ENCODE data around the gene ALPK3. TPM values are rescaled to one million over a fixed set of nuclear protein-coding genes. Genes with fewer than 3 reads are reported as not detected.

The ALPK3 gene
- total RNA-seq, 1 experiment from 2014 or later = 17.7 TPM

- Histone ChIP-seq H2AK5ac (ENCODE audit: insufficient read length, low read length) (no peak overlapping the region), H2AFZ (ENCODE audit: low read length) (no peak overlapping the region), H3K4me1 (ENCODE audit: insufficient read depth, low read length) (peaks cover 2% of the 10 kb centered on the region; the same call in 1 of the 2 replicates), H2BK5ac (ENCODE audit: insufficient read length, low read length) (no peak overlapping the region), H3T11ph (ENCODE audit: low read length) (no peak overlapping the region), H3K4me2 (ENCODE audit: insufficient read depth, insufficient read length, low read length) (no peak overlapping the region), H3K56ac (ENCODE audit: insufficient read length, low read depth, low read length) (no peak overlapping the region), H2BK20ac (ENCODE audit: low read depth, low read length, poor library complexity, severe bottlenecking) (no peak overlapping the region), H3K23ac (ENCODE audit: insufficient read length, low read depth, low read length) (no peak overlapping the region), H3K9ac (ENCODE audit: extremely low read depth, insufficient read length, low read length) (no peak overlapping the region), H2BK12ac (ENCODE audit: insufficient read length, low read depth, low read length) (no peak overlapping the region), H4K8ac (replicated peaks; ENCODE audit: insufficient read length, low read depth, low read length) (no peak overlapping the region), H3K27ac (ENCODE audit: insufficient read length, low read depth, low read length) (no peak overlapping the region), H3K18ac (ENCODE audit: insufficient read length, low read depth, low read length) (no peak overlapping the region), H3K9me3 (ENCODE audit: control insufficient read depth, low read depth, low read length) (no peaks in the 10 kb centered on the region), H3K79me1 (ENCODE audit: insufficient read depth, low read depth, low read length, poor library complexity, severe bottlenecking) (no peaks in the 10 kb centered on the region), H3K14ac (ENCODE audit: insufficient read depth, low read length) (no peak overlapping the region), H3K4ac (ENCODE audit: low read depth, low read length) (no peak overlapping the region), H2BK15ac (ENCODE audit: low read depth, low read length) (no peak overlapping the region), H3K23me2 (ENCODE audit: insufficient read length, low read depth, low read length, poor library complexity, severe bottlenecking) (peaks cover 8% of the 10 kb centered on the region), H4K20me1 (ENCODE audit: control insufficient read depth, insufficient read depth, insufficient read length) (no peaks in the 10 kb centered on the region), H2BK120ac (ENCODE audit: low read depth, low read length, poor library complexity, severe bottlenecking) (no peak overlapping the region), H3K27me3 (ENCODE audit: insufficient read depth, low read length) (no peaks in the 10 kb centered on the region), H3K79me2 (ENCODE audit: insufficient read depth, low read length) (no peaks in the 10 kb centered on the region), H4K5ac (ENCODE audit: insufficient read length, low read depth, low read length) (no peak overlapping the region), H4K91ac (ENCODE audit: insufficient read length, low read depth, low read length) (no peak overlapping the region)
- no peak for TF ChIP-seq CTCF (conservative IDR thresholded peaks at IDR 0.05)
- WGBS (ENCODE audit: extremely low coverage, insufficient read length, low lambda C conversion rate) = no CpG with 5 or more reads among the region's 8 CpGs
- Mint-ChIP-seq H3K27ac (no peak overlapping the region), H3K27me3 (ENCODE audit: low read depth) (peaks cover 1% of the 10 kb centered on the region), H3K9me3 (no peaks in the 10 kb centered on the region; a peak in 1 of 5 replicates), H3K4me3 (peak overlapping the region in 1 of 2 experiments; percentile 4; a peak in 2 of 5 replicates), H3K36me3 (ENCODE audit: insufficient read depth in 1 of 3, low read depth in 3 of 3) (peaks cover 0 to 16% (median 2%) of the 10 kb centered on the region in 3 experiments; a peak in 3 of 7 replicates), H3K4me1 (peaks cover 45 to 53% of the 10 kb centered on the region in 2 experiments)
- DNase-seq = no peak
These were observed 4.4 kb downstream of the ALPK3 start for GRCh38 chr15:84821501-84822021.

All from H9 (cell line).